GM19035 (cell line): ENCODE measurements around the gene SMPX.

ENCODE experiments used
- ATAC-seq: cut with Tn5 transposase; IDR thresholded peaks from one replicate; pipeline ENCODE4 v1.9.1; 2021; ENCODE audit not compliant: unreplicated experiment

Gene SMPX

DNA sequence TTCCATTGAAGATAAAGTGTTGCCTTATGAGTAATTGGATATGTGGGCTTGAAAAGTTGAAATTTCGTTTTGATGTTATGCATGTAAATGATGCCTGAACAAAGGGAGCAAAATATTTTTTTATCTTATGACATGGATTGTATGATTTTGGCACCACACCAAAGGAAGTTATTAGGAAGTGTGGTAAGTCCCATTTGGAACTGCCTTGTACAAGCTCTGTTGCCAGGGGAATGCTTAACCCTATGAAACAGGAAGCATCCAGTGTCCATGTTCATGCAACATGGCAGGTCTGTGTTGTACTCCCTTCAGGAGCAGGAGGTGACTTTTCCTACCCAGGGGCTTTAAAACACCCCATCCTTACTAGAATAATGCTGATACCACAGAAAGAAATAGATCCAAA lies 13.2 kb downstream of the SMPX start:
- no peak for ATAC-seq

DNA sequence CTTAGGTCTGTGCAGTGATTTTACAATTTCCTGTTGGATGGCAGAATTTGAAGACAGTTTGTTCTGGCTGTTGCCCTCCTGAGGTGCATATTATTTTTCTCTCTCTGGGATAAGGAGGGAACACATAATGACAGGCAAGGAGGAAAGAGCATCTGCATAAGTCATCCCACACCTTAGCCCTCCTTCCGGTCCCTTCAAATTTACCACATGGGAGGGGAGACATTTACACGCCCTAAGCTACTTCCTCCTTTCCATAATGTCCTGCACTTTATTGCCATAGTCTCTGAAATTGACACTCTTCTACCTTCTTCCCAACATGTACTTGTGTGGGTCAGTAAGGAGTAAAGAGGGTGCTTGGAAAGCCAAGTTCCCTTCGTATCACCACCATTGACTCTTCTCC lies 13.9 kb downstream of the SMPX start:
- no peak for ATAC-seq

DNA sequence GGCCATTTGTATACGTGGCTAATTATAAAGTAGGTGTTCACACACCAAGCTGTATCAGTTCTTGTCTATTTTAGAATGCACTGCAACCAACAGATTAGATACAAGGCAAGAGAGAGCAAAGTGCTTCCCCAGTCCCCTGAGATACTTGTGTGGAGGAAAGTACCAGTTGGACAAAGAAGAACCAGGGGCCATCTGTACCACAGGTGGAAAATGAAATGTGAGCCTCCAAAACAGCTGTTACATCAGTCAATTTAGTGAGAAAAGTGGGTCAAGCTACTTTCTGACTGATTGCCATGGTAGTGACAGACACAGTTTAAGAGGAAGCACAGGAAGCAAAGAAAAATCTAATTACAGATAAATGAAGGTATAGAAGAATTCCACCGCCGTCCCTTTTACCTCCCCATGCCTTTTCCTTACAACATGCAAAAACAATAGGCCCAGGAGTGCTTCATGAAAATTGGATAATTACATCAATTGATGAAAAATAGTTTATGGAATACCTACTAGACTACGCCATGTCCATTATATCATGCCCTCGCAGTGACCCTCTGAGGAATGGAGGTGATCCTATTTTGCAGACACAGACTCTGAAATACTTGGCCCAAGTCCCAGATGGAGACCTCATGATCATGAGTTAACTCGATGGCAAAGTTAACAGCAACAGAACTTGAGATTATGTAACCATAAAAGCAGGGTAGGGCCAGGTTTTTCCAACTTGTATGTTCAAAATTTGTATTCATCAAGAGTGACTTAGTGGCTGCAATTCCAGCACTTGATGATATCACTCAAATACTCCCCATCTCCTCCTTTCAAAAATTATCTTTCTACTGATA lies 15.8 kb downstream of the SMPX start:
- ATAC-seq: no peak

DNA sequence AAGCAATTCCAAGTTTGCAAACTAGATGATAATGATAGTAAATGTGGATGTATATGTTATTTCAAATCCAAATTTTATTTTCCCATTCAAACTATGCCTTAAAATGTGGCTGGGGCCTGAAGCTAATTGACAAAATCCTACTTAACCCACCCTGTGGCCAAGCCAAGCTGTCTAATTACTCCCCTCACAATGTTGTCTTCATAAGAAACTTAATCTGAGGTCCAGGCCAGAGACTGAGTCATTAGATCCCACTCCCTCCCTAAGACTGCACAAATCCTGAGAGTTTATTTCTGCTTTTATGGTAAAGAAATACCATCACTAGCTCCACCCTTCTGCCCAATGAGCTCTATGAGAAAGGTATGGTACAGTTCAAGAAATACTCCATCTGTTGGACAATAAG lies 16.6 kb downstream of the SMPX start:
- ATAC-seq: no peak

DNA sequence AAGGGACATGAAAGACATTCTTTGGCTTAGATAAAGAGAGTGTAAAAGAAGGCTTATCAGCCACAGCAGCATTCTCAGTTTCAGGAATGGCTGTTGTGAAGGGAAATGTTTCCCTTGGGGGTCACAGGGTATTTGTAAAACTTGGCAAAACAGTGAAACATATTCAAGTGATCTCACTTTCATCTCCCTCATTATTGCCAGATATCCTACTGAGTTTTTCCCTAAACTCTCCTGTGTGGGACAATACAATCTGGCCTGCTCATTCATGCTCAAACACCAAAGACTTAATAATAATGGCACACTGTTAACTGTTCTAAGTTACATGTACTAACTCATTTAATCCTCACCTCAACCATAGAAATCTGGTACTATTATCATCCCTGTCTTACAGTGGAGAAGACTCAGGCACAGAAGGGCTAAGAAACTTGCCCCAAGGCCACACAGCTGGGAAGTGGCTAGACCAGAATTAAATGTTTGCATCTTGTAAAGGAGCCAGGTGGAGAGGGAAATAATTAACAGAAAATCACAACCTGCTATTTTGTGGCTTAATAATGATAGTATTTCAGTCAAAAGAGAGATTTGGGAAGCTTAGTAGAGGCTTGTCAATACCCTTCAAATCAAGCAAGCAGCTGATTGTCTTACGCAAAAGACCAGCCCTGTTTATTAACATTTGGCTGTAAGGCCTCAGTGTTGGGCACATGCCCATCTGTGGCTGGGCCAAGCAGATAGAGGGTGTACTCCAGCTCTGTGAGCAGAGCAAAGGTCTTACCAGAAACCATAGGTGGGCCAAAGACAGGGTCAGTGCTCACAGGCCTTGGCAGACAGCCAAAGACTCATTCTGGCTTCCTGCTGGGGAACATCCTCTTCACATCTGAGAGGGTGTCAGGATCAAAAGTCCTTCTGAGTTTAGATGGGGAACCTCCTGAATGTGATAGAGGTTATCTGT lies 17.3 kb downstream of the SMPX start:
- ATAC-seq: no peak

DNA sequence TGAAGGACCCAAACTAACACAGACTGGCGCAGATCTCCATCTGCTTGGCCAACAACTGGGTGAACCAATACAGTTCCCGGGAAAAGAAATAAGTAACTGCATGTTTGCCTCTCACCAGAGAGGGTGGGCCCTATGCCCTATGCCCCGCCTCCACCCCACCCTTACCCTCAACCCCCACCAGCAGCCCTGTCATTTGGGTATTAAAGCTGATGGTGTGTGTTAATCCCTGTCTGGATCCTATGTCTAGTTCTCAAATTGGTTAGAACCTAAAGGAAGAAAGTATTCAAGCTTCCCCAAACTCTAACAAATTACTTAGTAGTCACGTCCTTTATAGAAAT lies 19.0 kb downstream of the SMPX start:
- no peak for ATAC-seq

DNA sequence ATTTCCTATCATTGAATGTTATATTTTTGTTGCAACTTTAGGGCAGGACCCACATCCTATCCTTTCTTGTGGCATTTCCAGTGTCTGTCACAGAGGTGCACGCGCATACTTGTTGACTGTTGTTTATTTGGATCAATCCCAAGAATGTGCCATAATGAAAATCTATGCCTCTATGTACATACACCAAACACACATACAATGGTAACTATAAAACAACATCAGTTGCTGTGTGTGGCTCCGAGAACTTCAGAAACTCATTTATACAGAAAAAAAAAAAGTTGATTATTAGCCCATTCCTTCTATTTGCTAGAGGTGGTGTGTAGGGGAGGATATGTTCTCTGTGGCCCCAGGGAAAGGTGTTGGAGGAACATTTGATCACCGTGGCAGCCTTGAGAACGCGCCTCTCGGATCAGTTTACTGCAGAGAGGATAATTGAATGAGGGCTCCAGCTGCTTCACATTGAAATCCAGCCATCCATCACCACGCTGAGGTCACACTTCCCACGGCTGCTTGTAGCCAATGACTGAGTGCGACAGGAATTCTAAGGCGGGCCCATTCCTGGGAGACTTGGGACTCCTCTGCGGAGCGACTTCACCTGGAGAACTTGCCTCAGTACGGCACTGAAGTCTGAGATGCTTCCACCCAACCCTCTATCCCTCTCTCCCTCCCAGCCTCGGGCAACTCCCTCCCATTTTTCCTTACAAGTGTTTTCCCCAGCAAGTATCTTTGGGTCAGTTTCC lies 19.5 kb downstream of the SMPX start:
- no peak for ATAC-seq

DNA sequence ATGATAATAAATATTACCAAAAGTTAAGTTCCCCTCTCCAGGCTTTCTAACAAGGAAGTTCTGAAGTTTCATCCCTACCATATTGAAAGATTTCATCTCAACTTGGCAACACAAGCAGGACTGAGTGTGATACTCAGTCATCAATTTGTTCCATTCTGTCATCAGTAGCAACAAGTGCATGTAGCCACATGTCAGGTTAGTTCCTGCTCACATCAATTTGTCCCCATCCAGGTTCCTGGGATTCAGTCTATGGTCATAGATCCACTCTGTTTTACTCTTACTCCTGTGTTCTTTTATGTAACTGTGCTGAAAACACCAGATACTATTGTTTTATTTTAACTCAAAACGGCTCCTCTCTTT lies 22.2 kb downstream of the SMPX start:
- ATAC-seq: no peak

DNA sequence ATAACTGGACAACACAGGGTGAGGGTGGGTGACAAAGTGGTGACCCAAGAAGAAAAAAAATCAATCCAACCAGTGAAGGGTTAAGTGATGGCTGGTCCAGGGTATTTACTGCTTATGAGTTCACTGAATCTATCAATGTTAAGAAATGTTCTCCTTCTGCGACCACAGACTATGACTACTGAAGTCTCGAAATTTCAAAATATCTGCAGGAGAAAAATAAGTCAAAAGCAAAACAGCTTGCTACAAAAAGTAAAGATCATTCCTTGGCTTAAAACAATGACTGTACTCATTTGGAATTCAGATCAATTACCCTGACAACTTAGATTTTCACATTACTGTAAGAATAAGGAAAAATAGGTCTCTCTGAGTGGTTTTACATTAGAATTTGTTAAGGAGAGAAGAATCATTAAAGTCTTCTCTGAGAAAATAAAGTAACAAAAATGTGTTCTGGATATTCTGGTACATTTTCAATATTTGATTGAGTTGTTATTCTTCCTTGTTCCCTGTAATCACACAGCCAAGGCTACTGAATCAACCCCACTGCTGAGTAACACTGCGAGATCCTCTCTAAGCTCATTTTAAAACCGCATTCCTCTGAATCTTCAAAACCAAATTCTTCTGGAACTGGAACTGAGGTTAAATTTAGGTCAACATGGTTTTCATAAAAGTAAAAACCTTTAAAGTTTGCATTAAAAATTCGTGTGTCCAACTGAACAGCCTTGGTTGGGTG lies 22.7 kb downstream of the SMPX start:
- no peak for ATAC-seq

DNA sequence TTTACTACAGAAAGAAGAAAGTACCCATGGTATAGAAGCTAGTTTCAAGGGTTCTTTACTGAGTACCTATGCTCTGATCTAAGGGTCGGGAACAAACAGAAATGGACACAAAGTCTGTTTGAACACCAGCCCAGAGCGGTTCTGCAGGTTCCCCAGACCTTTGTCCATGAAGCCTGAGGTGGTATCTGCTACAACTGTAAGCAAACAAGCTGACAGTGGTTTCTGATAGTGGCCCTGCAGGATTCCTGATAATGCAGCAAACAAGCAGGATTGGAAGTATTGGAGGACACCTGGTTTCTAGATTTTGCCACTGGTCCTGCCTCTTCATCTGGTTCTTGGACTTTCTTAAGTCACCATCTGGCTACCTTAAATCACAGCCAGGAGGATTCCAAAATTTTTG lies 23.7 kb downstream of the SMPX start:
- no peak for ATAC-seq

DNA sequence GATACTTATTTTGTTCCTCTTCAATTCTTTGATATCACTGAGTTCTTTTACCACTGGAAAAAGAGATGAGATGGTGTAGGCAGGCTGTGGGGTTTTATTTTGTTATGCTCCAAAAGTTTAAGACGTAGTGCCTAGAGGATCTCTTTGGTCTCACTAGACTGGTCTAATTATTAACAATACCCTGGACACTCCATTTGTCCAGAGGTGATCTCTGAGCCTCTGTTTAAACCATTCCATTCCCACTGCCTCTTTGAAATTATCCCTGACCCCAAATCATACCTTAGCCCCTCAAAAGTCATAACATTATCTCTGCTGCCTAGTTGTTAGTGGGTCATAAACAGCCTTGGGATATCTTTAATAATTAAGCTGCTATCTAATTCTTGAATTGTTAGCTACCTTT lies 24.2 kb downstream of the SMPX start:
- no peak for ATAC-seq

DNA sequence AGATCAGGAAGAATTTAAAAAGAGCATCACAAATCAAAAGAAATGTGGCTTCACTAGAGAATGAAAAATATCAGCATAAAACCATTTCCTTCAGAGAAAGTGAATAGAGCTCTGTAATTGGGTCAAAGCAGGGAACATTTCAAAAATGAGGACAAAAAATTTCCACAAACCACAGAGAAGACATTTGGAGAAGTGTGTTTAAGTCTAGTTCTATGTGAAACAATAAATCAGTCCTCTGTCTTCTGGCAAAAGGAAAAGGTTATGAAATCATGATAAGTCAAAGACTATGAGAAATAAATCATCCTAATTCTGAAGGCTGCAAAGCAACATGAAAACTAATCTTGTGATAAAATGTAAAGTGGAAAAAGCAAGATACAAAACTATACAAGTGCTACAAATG lies 27.9 kb downstream of the SMPX start:
- ATAC-seq: no peak

DNA sequence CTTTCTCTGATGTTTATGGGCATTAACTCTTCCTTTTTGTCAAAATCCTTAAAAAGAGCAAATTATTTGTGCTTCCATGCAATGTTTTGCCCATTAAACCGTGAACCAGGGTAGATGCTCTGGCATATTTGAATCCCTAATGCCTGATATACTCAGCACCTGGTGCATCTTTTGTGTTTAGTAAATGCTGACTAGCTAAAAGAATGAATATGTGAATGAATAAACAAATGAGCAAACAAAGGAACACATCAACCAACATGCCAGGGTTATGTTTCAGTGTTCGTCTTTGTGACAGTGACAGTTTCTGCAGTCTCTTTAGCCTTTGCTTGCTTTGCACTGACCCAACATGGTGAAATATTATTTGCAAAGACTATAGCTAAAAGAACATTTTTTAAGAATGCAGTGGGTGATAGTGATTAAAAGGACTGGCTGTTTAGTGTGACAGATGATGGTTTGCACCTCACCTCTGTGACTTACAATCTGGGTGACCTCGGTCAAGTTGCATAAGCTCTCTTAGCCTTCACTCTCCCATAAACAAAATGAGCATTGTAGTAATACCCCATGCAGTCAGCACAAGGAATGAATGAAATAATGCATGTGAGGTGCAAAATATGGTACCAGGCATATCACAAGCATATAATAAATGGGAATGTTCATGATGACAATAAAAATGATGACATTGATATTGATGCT lies 29.5 kb downstream of the SMPX start:
- ATAC-seq: no peak

DNA sequence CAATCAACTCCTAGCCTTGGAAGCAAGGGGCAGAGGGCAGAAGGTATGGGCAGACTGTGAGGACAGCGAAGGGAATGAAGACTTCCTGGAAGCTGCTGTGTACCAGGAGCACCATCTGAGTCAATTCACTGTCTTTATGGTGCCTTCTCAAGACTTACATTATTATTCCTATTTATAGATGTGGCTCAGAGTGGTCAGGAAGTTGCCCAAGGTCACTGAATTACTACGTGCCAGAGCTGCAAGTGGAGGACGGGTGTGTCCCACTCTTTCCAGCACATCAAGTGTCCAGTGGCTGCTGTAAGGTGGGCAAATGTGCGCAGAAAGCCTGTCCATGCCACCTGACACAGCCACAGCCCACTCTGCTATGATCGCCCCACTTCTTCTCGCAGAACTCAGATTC lies 32.0 kb downstream of the SMPX start:
- ATAC-seq: no peak

DNA sequence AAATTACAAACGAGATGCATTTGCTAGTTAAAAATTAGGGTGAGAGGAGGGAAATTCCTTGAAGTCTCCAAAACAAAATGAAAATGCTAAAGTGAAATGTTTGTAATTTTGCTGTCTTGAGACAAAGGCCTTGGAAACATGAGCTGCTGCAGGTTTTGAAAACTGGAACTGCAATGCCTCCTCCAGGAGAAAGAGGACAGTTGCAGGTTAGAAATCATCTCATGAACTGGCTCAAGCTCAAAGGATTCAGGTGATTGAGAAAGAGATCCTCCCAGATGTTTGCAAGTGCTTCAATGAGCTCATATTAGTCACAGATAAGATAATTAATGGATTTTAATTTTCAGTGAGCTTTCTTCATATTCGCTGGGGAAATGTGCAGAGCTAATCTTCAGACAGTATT lies 32.4 kb downstream of the SMPX start:
- ATAC-seq: no peak

DNA sequence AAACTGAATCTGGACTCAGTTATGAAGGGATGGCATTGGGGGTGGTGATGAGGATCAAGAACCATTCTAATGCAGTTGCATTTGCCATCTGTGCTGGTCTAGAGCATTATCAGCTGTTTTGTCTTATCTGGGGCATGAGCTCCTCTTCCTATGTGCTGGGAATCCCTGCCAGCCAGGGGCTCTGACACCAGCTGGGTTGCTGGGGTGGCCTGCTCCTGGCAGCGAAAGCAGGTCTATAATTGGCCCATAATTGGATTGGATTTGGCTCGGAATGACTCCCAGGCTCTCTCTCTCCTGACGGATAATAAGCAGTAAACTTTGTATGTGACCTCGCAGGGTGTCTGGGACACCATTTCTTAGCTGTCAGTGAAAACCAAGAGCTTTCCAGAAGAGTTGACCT lies 34.1 kb downstream of the SMPX start:
- no peak for ATAC-seq

DNA sequence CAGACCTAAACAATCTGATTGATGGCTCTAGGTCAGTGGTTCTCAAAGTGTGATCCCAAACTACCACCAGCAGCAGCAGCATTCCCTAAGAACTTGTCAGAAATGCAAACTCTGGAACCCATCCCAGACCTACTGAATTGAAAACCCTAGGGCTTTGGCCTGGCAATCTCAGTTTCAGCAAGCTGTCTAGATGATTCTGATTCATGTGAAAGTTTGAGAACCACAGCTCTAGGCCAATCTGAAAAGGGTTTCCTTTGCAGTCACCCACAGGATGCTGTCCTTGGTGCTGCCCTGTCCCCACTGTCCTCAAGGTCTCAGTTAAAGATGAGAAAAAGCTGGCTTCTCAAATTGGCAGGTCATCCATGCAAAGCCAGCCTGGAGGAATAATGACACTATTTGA lies 34.8 kb downstream of the SMPX start:
- ATAC-seq: no peak

DNA sequence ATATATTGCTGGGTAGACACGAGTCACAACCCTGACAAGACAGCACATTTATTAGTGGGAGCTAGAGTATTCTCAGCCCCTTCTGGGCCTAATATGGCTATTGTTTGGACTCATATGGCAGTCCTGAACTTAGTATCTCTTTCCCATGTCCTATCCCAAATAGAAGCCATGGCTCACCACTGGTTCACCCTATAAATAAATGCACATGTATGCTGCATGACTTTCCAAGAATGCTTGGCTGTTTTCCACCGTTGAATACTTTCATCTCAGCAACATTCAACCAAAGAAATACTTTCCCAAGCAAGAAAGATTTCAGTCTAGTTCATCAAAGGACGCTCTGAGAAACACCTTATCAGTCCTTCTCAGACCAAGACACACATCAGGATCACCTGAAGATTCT lies 36.7 kb downstream of the SMPX start:
- no peak for ATAC-seq

DNA sequence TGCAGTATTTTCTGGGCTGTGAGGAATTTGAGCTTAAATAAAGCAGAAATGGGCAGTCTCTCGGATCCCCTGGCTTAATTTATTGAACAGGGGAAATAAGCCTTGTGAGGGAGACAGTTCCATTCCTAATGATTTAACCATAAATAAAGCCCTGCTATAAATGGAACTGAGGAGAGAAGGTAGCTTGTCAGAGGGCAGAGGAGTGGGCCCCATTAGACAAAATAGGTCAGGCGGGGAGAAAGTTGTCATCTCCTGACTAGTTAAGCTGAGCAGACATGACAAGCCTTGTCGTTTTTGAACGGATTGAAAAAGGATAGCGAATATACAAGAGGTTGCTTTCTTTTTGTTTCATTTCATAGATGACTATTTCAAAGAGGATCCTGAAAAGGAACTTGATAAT lies 39.3 kb downstream of the SMPX start:
- ATAC-seq: no peak

DNA sequence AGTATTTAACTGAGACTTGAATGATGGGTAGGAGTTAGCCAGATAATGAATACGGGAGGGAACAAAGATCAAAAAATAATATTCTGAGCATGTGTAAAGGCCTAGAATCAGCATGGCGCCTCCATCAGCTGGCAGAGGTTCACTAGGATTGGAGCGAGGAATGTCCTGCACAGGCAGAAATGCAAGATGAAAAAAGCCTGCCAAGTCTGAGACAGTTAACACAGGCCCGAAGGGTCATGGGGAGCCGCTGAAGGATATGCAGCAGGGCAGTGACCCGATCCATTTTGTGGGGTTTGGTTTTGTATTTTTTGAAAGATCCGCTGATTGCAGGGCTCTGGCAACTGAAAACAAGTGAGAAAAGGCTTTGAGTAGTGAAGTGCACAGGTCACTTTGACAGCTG lies 40.1 kb downstream of the SMPX start:
- ATAC-seq: no peak

DNA sequence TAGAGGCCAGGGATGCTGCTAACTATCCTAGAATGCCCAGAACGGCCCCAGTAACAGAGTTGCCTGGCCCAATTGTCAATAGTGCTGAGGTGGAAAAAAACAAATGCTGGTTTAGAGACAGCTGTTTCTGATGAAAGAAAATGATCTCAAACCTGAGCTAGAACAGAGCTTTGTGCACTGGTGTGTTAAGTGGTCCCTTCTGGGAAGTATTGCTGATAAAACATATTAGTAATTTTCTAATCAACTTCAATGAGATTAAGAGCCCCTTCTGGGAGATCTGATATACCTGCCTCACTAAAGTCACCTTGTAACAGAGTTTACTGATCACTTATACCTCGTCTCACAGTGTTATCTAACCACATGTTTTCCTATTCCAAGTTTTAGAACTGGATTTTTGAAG lies 42.1 kb downstream of the SMPX start:
- ATAC-seq: no peak
